ENCODE measurements around the gene RASAL3. TPM values are rescaled to one million over a fixed set of nuclear protein-coding genes. Genes with fewer than 3 reads are reported as not detected.

The RASAL3 gene
- total RNA-seq, 2 donors from 2014 or later = 1.7 to 2.5 TPM

- no peak for TF ChIP-seq CTCF (IDR thresholded peaks at IDR 0.05)
- intact Hi-C loops (cut with DNase I) = no loop called here
- DNase-seq = no peak
- no peaks in the 10 kb centered on the region for H3K4me1 ChIP-seq
- H3K27ac ChIP-seq = no peak overlapping the region
- H3K36me3 ChIP-seq = no peaks in the 10 kb centered on the region
- H3K27me3 ChIP-seq = no peaks in the 10 kb centered on the region
- H3K9ac ChIP-seq (ENCODE audit: low read depth in 2 of 2, low read length in 2 of 2) = no peak overlapping the region
- H3K9me3 ChIP-seq = no peaks in the 10 kb centered on the region
- no peak overlapping the region for H3K4me3 ChIP-seq
These were observed 26.2 kb downstream of the RASAL3 start for GRCh38 chr19:15438124-15438496.

- no peak for DNase-seq
- no peak for TF ChIP-seq CTCF (IDR thresholded peaks at IDR 0.05)
- Histone ChIP-seq H3K4me3 (no peak overlapping the region), H3K4me1 (no peaks in the 10 kb centered on the region), H3K9me3 (no peaks in the 10 kb centered on the region), H3K36me3 (no peaks in the 10 kb centered on the region), H3K9ac (ENCODE audit: low read depth in 2 of 2, low read length in 2 of 2) (no peak overlapping the region), H3K27me3 (no peaks in the 10 kb centered on the region), H3K27ac (no peak overlapping the region)
- intact Hi-C loops (cut with DNase I) = no loop called here
These were observed 26.8 kb downstream of the RASAL3 start for GRCh38 chr19:15437355-15438123.

- Histone ChIP-seq H3K27me3 (no peaks in the 10 kb centered on the region), H3K4me3 (no peak overlapping the region), H3K36me3 (no peaks in the 10 kb centered on the region), H3K27ac (no peak overlapping the region), H3K9ac (ENCODE audit: low read depth in 2 of 2, low read length in 2 of 2) (no peak overlapping the region), H3K4me1 (peaks cover under 1% of the 10 kb centered on the region), H3K9me3 (no peaks in the 10 kb centered on the region)
- intact Hi-C loops (cut with DNase I) = no loop called here
- TF ChIP-seq CTCF (IDR thresholded peaks at IDR 0.05) = no peak
- no peak for DNase-seq
These were observed 27.6 kb downstream of the RASAL3 start for GRCh38 chr19:15436826-15437110.

GRCh38 chr19:15436012-15436825 lies 28.1 kb downstream of the RASAL3 start:
- no peaks in the 10 kb centered on the region for H3K9me3 ChIP-seq
- intact Hi-C loops (cut with DNase I) = no loop called here
- H3K4me3 ChIP-seq = no peak overlapping the region
- no peak overlapping the region for H3K27ac ChIP-seq
- no peak for DNase-seq
- H3K36me3 ChIP-seq = no peaks in the 10 kb centered on the region
- H3K4me1 ChIP-seq = peaks cover 6% of the 10 kb centered on the region
- no peak overlapping the region for H3K9ac ChIP-seq (ENCODE audit: low read depth in 2 of 2, low read length in 2 of 2)
- TF ChIP-seq CTCF (IDR thresholded peaks at IDR 0.05) = no peak
- H3K27me3 ChIP-seq = no peaks in the 10 kb centered on the region

- H3K9ac ChIP-seq (ENCODE audit: low read depth in 2 of 2, low read length in 2 of 2) = peak overlapping the region; percentile 79 to 84
- H3K9me3 ChIP-seq = no peaks in the 10 kb centered on the region
- no peaks in the 10 kb centered on the region for H3K36me3 ChIP-seq
- peak overlapping the region; percentile 90 for H3K27ac ChIP-seq
- intact Hi-C loops (cut with DNase I) = no loop called here
- H3K27me3 ChIP-seq = no peaks in the 10 kb centered on the region
- no peak for DNase-seq
- H3K4me1 ChIP-seq = peaks cover 13% of the 10 kb centered on the region
- TF ChIP-seq CTCF (IDR thresholded peaks at IDR 0.05) = no peak
- H3K4me3 ChIP-seq = peak overlapping the region; percentile 73
These were observed 30.8 kb downstream of the RASAL3 start for GRCh38 chr19:15433519-15434069.

Data from colonic mucosa (tissue), 4 donors.